CD4-positive, CD25-positive, alpha-beta regulatory T cell (primary cell): ENCODE results near the gene STK10. TPM values are rescaled to one million over a fixed set of nuclear protein-coding genes. Genes with fewer than 3 reads are reported as not detected.
A peak's percentile ranks its signal among the peaks of the same experiment; 100 is the strongest.

Experiments used
- ATAC-seq, 2 donors: fragments of 150-1000 bp; cut with Tn5 transposase; one replicate each; pipeline ENCODE4 v1.10.0; 2021; ENCODE audit warnings: low read depth in 2 of 2, moderate number of reproducible peaks in 2 of 2, moderate library complexity in 1 of 2
- DNase-seq, 3 donors: peaks; one replicate each; pipeline versions ENCODE4 v3.0.0 to v3.0.0-alpha.2; 2012 to 2022; ENCODE audit warnings: mixed read lengths in 1 of 3
- H3K27ac ChIP-seq: one replicate; pipeline ENCODE4 v1.7.0; 2013; ENCODE audit warnings: mild to moderate bottlenecking, low read length; ENCODE audit not compliant: insufficient read depth, poor library complexity, severe bottlenecking
- H3K27me3 ChIP-seq: one replicate; pipeline ENCODE4 v1.7.0; 2013; ENCODE audit warnings: low read length; ENCODE audit not compliant: control insufficient read depth, insufficient read depth
- H3K36me3 ChIP-seq: one replicate; pipeline ENCODE4 v1.7.0; 2013; ENCODE audit warnings: mild to moderate bottlenecking, low read length, moderate library complexity; ENCODE audit not compliant: control insufficient read depth, insufficient read depth
- H3K4me1 ChIP-seq: 2 replicates; pipeline ENCODE4 v1.7.0; 2013; ENCODE audit warnings: mild to moderate bottlenecking, low read length; ENCODE audit not compliant: insufficient read depth, control insufficient read depth, poor library complexity, severe bottlenecking
- H3K4me3 ChIP-seq: one replicate; pipeline ENCODE4 v1.7.0; 2013; ENCODE audit warnings: low read depth, mild to moderate bottlenecking, low read length, moderate library complexity
- H3K9me3 ChIP-seq, 2 experiments: 1 replicate in 1 of 2; 2 replicates in 1 of 2; pipeline ENCODE4 v1.7.0; 2013; ENCODE audit warnings: low read length in 2 of 2, mild to moderate bottlenecking in 1 of 2, moderate library complexity in 1 of 2; ENCODE audit not compliant: control insufficient read depth in 2 of 2
- H3K27ac Mint-ChIP-seq, 3 donors: one replicate each; pipeline ENCODE4 v1.8.0; 2020 to 2022; ENCODE audit warnings: mild to moderate bottlenecking in 3 of 3, mixed read lengths in 3 of 3, moderate library complexity in 2 of 3
- H3K27me3 Mint-ChIP-seq: one replicate; pipeline ENCODE4 v1.8.0; 2022; ENCODE audit warnings: mild to moderate bottlenecking, mixed read lengths
- H3K36me3 Mint-ChIP-seq: one replicate; pipeline ENCODE4 v1.8.0; 2020; ENCODE audit warnings: mixed read lengths
- H3K4me1 Mint-ChIP-seq, 4 donors: one replicate each; pipeline ENCODE4 v1.8.0; 2020 to 2022; ENCODE audit warnings: mixed read lengths in 4 of 4, mild to moderate bottlenecking in 1 of 4
- H3K4me3 Mint-ChIP-seq, 4 donors: one replicate each; pipeline ENCODE4 v1.8.0; 2020 to 2022; ENCODE audit warnings: mild to moderate bottlenecking in 4 of 4, mixed read lengths in 4 of 4, moderate library complexity in 3 of 4
- H3K9me3 Mint-ChIP-seq, 7 donors: one replicate each; pipeline ENCODE4 v1.8.0; 2020 to 2022; ENCODE audit warnings: mixed read lengths in 7 of 7, mild to moderate bottlenecking in 3 of 7, moderate library complexity in 2 of 7
- polyA plus RNA-seq, 4 donors: library from polyadenylated mRNA; unstranded; fragments of 300-500 nt; fragmentation: Illumina TruSeq; gene quantifications; one replicate each; pipeline ENCODE4 v1.2.3, GENCODE V29; 2021
- total RNA-seq: library from RNA; stranded (reverse); gene quantifications from one replicate; pipeline ENCODE4 v1.2.3, GENCODE V29; 2022

STK10 gene
- total and polyA plus RNA-seq, 5 donors from 2014 or later: 71.2 to 533 (median 74.6) TPM

DNA sequence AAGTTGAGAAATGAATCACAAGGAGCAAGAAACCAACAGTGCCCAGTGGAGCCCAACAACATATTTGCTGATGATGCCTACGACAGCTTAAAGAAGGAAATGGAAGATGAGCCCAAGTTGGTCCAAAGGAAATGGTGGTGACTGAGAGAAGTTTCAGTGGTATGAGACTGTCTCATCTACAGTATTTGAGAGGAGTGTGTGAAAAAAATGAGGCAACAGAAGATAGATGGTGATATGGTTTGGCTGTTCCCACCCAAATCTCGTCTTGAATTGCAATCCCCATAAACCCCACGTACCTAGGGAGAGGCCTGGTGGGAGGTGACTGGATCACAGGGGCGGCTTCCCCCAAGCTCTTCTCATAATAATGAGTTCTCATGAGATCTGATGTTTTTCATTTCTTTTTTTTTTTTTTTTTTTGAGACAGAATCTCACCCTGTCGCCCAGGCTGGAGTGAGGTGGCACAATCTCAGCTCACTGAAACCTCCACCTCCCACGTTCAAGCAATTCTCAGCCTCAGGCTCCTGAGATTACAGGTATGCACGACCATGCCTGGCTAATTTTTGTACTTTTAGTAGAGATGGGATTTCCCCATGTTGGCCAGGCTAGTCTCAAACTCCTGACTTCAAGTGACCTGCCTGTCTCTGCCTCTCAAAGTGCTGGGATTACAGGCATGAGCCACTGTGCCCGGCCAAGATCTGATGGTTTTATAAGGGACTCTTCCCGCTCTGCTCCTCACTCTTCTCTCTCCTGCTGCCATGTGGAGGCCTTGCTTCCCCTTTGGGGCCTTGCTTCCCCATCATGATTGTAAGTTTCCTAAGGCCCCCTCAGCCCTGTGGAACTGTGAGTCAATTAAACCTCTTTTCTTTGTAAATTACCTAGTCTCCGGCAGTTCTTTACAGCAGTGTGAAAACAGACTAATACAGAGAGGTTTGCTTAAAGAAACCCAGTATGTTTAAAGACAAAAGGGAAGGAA is 36.2 kb upstream of the STK10 start:
- DNase-seq (peak in 1 of 3 donors; percentile 63), ATAC-seq (peak in 1 of 2 donors; percentile 28)
- H3K27ac Mint-ChIP-seq: peak overlapping the region; percentile 83 to 89 (median 85)
- peaks cover 13% of the 10 kb centered on the region for H3K4me1 ChIP-seq
- peaks cover 18 to 32% (median 18%) of the 10 kb centered on the region in 4 donors for H3K4me1 Mint-ChIP-seq
- no peaks in the 10 kb centered on the region for H3K27me3 Mint-ChIP-seq
- H3K27me3 ChIP-seq: no peaks in the 10 kb centered on the region
- H3K9me3 ChIP-seq: no peaks in the 10 kb centered on the region
- peak overlapping the region in 2 of 4 donors; percentile 45 to 64 for H3K4me3 Mint-ChIP-seq
- peak overlapping the region; percentile 28 for H3K4me3 ChIP-seq
- H3K27ac ChIP-seq: no peak overlapping the region
- H3K36me3 ChIP-seq: peaks cover 3% of the 10 kb centered on the region
- peaks cover 0 to 8% (median 4%) of the 10 kb centered on the region in 7 donors for H3K9me3 Mint-ChIP-seq
- peaks cover 36% of the 10 kb centered on the region for H3K36me3 Mint-ChIP-seq

DNA sequence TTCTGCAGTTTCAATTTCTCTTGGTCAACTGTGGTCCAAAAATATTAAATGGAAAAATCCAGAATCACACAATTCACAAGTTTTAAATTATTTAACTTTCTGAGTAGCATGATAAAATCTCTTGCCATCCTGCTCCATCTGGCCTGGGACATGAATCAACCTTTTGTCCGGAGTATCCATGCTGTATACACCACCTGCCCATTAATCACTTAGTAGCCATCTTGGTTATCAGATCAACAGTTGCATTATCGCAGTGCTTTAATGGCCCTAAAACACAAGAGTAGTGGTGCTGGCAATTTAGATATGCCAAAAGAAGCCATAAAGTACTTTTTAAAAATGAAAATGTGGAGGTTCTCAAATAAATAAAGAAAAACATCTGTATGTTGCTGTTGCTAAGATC is 31.3 kb upstream of the STK10 start:
- DNase-seq (no peak), ATAC-seq (no peak)
- no peak overlapping the region for H3K27ac ChIP-seq
- H3K4me1 Mint-ChIP-seq: peaks cover 6 to 13% (median 10%) of the 10 kb centered on the region in 4 donors
- peaks cover 3% of the 10 kb centered on the region for H3K36me3 ChIP-seq
- H3K27me3 ChIP-seq: no peaks in the 10 kb centered on the region
- peaks cover 0 to 18% (median 7%) of the 10 kb centered on the region in 7 donors for H3K9me3 Mint-ChIP-seq
- H3K9me3 ChIP-seq: no peaks in the 10 kb centered on the region
- no peak overlapping the region for H3K4me3 Mint-ChIP-seq
- no peaks in the 10 kb centered on the region for H3K27me3 Mint-ChIP-seq
- peaks cover 45% of the 10 kb centered on the region for H3K36me3 Mint-ChIP-seq
- peaks cover 7% of the 10 kb centered on the region for H3K4me1 ChIP-seq
- no peak overlapping the region for H3K4me3 ChIP-seq
- no peak overlapping the region for H3K27ac Mint-ChIP-seq

DNA sequence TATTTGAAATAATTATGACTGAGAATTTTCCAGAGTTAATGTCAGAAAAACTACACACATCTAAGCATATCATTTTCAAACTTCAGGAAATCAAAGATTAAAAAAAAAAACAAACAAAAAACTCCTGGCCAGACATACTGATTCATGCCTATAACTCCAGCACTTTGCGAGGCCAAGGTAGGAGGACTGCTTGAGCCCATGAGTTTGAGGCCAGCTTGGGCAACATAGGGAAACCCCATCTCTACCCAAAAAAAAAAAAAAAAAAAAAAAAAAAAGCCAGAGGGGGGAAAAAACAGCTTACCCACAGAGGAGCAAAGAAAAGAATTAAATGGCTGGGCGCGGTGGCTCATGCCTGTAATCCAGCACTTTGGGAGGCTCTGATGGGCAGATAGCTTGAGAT is 28.3 kb upstream of the STK10 start:
- H3K4me1 Mint-ChIP-seq: peaks cover 0 to 6% (median 0%) of the 10 kb centered on the region in 4 donors
- H3K4me3 Mint-ChIP-seq: no peak overlapping the region
- H3K27ac Mint-ChIP-seq: no peak overlapping the region
- H3K36me3 Mint-ChIP-seq: peaks cover 45% of the 10 kb centered on the region
- DNase-seq (no peak), ATAC-seq (no peak)
- H3K4me3 ChIP-seq: no peak overlapping the region
- no peaks in the 10 kb centered on the region for H3K9me3 ChIP-seq
- H3K27me3 Mint-ChIP-seq: no peaks in the 10 kb centered on the region
- peaks cover 9% of the 10 kb centered on the region for H3K36me3 ChIP-seq
- no peak overlapping the region for H3K27ac ChIP-seq
- H3K27me3 ChIP-seq: no peaks in the 10 kb centered on the region
- no peaks in the 10 kb centered on the region for H3K4me1 ChIP-seq
- H3K9me3 Mint-ChIP-seq: peaks cover 0 to 18% (median 5%) of the 10 kb centered on the region in 7 donors

DNA sequence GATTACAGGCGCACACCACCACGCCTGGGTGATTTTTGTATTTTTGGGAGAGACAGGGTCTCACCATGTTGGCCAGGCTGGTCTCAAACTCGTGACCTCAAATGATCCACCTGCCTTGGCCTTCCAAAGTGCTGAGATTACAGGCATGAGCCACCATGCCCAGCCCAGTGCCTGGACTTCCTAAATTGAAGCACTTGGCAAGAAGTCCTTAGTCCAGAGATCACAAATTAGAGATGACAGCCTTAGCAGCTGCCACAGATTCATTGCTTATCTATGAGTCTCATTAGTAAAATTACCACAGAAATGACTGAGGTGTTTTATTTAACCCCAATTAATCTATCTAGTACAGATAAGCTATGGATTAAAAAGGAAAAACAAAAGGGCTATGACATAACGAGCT is 25.1 kb upstream of the STK10 start:
- Mint-ChIP-seq H3K27me3 (no peaks in the 10 kb centered on the region), H3K9me3 (peaks cover 0 to 3% (median 0%) of the 10 kb centered on the region in 7 donors), H3K36me3 (peaks cover 26% of the 10 kb centered on the region), H3K4me1 (peaks cover 0 to 6% (median 0%) of the 10 kb centered on the region in 4 donors), H3K27ac (no peak overlapping the region), H3K4me3 (no peak overlapping the region)
- no peak for ATAC-seq
- no peaks in the 10 kb centered on the region for H3K4me1 ChIP-seq
- no peaks in the 10 kb centered on the region for H3K9me3 ChIP-seq
- H3K4me3 ChIP-seq: no peak overlapping the region
- H3K36me3 ChIP-seq: peaks cover 11% of the 10 kb centered on the region
- no peaks in the 10 kb centered on the region for H3K27me3 ChIP-seq
- no peak overlapping the region for H3K27ac ChIP-seq
- no peak for DNase-seq

DNA sequence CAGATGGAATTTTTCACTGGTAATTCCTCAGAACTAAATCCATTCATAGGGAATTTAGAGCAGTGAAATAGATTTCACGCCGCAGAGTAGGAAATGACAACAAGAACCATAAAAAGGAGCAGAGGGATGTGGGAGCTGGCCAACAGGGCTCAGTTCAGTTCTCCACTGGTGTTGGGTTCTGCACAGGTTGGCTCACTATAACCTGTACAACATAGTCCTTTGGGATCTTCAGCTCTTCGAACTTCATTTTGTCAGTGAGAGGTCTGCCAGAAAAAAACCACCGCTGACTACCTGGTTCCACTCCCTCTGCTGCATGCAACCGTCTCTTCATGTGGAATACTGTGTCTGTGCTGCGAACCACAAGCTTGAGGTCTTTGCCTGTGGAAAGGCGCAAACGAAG is 23.7 kb upstream of the STK10 start:
- Mint-ChIP-seq H3K4me1 (peaks cover 0 to 6% (median 0%) of the 10 kb centered on the region in 4 donors), H3K9me3 (no peaks in the 10 kb centered on the region), H3K27me3 (no peaks in the 10 kb centered on the region), H3K4me3 (no peak overlapping the region), H3K36me3 (peaks cover 16% of the 10 kb centered on the region), H3K27ac (peak overlapping the region in 1 of 3 donors; percentile 12)
- H3K36me3 ChIP-seq: peaks cover 11% of the 10 kb centered on the region
- no peaks in the 10 kb centered on the region for H3K27me3 ChIP-seq
- H3K4me1 ChIP-seq: no peaks in the 10 kb centered on the region
- H3K9me3 ChIP-seq: no peaks in the 10 kb centered on the region
- no peak for DNase-seq
- H3K4me3 ChIP-seq: no peak overlapping the region
- ATAC-seq: no peak
- H3K27ac ChIP-seq: no peak overlapping the region

DNA sequence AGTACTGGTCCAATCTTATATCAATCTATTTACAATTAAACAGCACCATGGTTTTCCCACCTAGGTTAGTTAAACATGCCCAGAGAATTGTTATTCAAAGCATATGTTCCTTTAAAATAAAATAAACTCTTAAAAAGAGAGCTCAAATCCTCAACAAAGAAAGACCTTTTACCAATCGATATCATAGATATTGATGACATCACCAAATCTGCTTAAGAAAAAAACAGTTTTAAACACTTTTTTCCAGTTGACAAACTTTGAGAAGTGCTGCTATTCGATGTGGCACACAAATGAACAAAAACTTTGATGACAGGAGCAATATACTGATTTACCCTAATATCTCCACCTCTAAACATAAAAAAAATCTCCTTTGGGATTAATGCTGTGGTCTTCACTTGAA is 21.7 kb upstream of the STK10 start:
- Mint-ChIP-seq H3K4me3 (no peak overlapping the region), H3K27ac (no peak overlapping the region), H3K36me3 (peaks cover 9% of the 10 kb centered on the region), H3K4me1 (peaks cover 0 to 2% (median 0%) of the 10 kb centered on the region in 4 donors), H3K9me3 (no peaks in the 10 kb centered on the region), H3K27me3 (no peaks in the 10 kb centered on the region)
- Histone ChIP-seq H3K9me3 (no peaks in the 10 kb centered on the region), H3K27me3 (no peaks in the 10 kb centered on the region), H3K4me1 (no peaks in the 10 kb centered on the region), H3K27ac (no peak overlapping the region), H3K4me3 (no peak overlapping the region), H3K36me3 (peaks cover 11% of the 10 kb centered on the region)
- ATAC-seq: no peak
- no peak for DNase-seq

GRCh38 chr5:172207511-172207910 is 19.5 kb upstream of the STK10 start:
- no peak overlapping the region for H3K4me3 ChIP-seq
- no peak overlapping the region for H3K27ac ChIP-seq
- no peaks in the 10 kb centered on the region for H3K27me3 ChIP-seq
- H3K36me3 Mint-ChIP-seq: peaks cover 3% of the 10 kb centered on the region
- no peak overlapping the region for H3K4me3 Mint-ChIP-seq
- H3K27ac Mint-ChIP-seq: no peak overlapping the region
- peaks cover 11% of the 10 kb centered on the region for H3K36me3 ChIP-seq
- DNase-seq (no peak), ATAC-seq (no peak)
- H3K9me3 ChIP-seq: no peaks in the 10 kb centered on the region
- H3K27me3 Mint-ChIP-seq: no peaks in the 10 kb centered on the region
- no peaks in the 10 kb centered on the region for H3K4me1 ChIP-seq
- H3K9me3 Mint-ChIP-seq: no peaks in the 10 kb centered on the region
- H3K4me1 Mint-ChIP-seq: no peaks in the 10 kb centered on the region
